Measurements from ENCODE around the gene PAXX. TPM values are rescaled to one million over a fixed set of nuclear protein-coding genes. Genes with fewer than 3 reads are reported as not detected.

The PAXX gene
- total RNA-seq, 1 donor from 2014 or later, result 87.8 TPM

- H3K4me1 Mint-ChIP-seq, result peaks cover 9% of the 10 kb centered on the region
- peaks cover 2% of the 10 kb centered on the region for H3K27me3 Mint-ChIP-seq
- H3K4me3 Mint-ChIP-seq, result no peak overlapping the region
- H3K9me3 Mint-ChIP-seq, result no peaks in the 10 kb centered on the region
- H3K36me3 Mint-ChIP-seq (ENCODE audit: low read depth), result no peaks in the 10 kb centered on the region
- H3K27ac Mint-ChIP-seq, result no peak overlapping the region
- no peak for DNase-seq
- intact Hi-C loops (cut with micrococcal nuclease), result no loop called here
Observed at GRCh38 chr9:137023157-137023556, 30.9 kb downstream of the PAXX start.

- no peaks in the 10 kb centered on the region for H3K36me3 Mint-ChIP-seq (ENCODE audit: low read depth)
- H3K9me3 Mint-ChIP-seq, result no peaks in the 10 kb centered on the region
- no peak overlapping the region for H3K4me3 Mint-ChIP-seq
- no peak for DNase-seq
- no peak overlapping the region for H3K27ac Mint-ChIP-seq
- H3K4me1 Mint-ChIP-seq, result peaks cover 9% of the 10 kb centered on the region
- intact Hi-C loops (cut with micrococcal nuclease), result no loop called here
- peaks cover 2% of the 10 kb centered on the region for H3K27me3 Mint-ChIP-seq
Observed at GRCh38 chr9:137023583-137023991, 31.4 kb downstream of the PAXX start.

- Mint-ChIP-seq H3K27ac (no peak overlapping the region), H3K4me3 (no peak overlapping the region), H3K9me3 (no peaks in the 10 kb centered on the region), H3K27me3 (peaks cover 2% of the 10 kb centered on the region), H3K4me1 (peaks cover 23% of the 10 kb centered on the region), H3K36me3 (ENCODE audit: low read depth) (no peaks in the 10 kb centered on the region)
- DNase-seq, result no peak
- intact Hi-C loops (cut with micrococcal nuclease), result no loop called here
Observed at GRCh38 chr9:137025517-137025966, 33.3 kb downstream of the PAXX start.

GRCh38 chr9:137026384-137026783, 34.2 kb downstream of the PAXX start:
- H3K27me3 Mint-ChIP-seq, result peaks cover 2% of the 10 kb centered on the region
- no peaks in the 10 kb centered on the region for H3K9me3 Mint-ChIP-seq
- DNase-seq, result no peak
- H3K4me3 Mint-ChIP-seq, result no peak overlapping the region
- no peak overlapping the region for H3K27ac Mint-ChIP-seq
- no peaks in the 10 kb centered on the region for H3K36me3 Mint-ChIP-seq (ENCODE audit: low read depth)
- H3K4me1 Mint-ChIP-seq, result peaks cover 27% of the 10 kb centered on the region
- intact Hi-C loops (cut with micrococcal nuclease), result no loop called here

- DNase-seq, result peak; percentile 65
- Mint-ChIP-seq H3K27ac (peak overlapping the region; percentile 78), H3K4me3 (peak overlapping the region; percentile 81), H3K4me1 (peaks cover 29% of the 10 kb centered on the region), H3K27me3 (peaks cover 2% of the 10 kb centered on the region), H3K9me3 (no peaks in the 10 kb centered on the region), H3K36me3 (ENCODE audit: low read depth) (no peaks in the 10 kb centered on the region)
- intact Hi-C loops (cut with micrococcal nuclease), result no loop called here
Observed at GRCh38 chr9:137026828-137027227, 34.6 kb downstream of the PAXX start.

- intact Hi-C loops (cut with micrococcal nuclease), result loop anchor here (2.0 kb wide), 1 partner anchor 37 kb away; no protein-coding TSS in a partner anchor
- no peak for DNase-seq
- peak within 1 kb of the TSS; percentile 81 for H3K4me3 Mint-ChIP-seq
- H3K36me3 Mint-ChIP-seq (ENCODE audit: low read depth), result no peaks in the 10 kb centered on the region
- peaks cover 31% of the 10 kb centered on the region for H3K4me1 Mint-ChIP-seq
- H3K9me3 Mint-ChIP-seq, result no peaks in the 10 kb centered on the region
- H3K27me3 Mint-ChIP-seq, result peaks cover 2% of the 10 kb centered on the region
- H3K27ac Mint-ChIP-seq, result peak within 1 kb of the TSS; percentile 78
Observed at GRCh38 chr9:137027369-137028262, 35.4 kb downstream of the PAXX start, which contains the start of gene ABCA2. Gene ABCA2, minus strand, starts transcription at chr9:137028237. Its CDS starts 97 bp downstream, at chr9:137028140.

- no peaks in the 10 kb centered on the region for H3K9me3 Mint-ChIP-seq
- H3K27me3 Mint-ChIP-seq, result peaks cover 3% of the 10 kb centered on the region
- intact Hi-C loops (cut with micrococcal nuclease), result loop anchor here (2.0 kb wide), 1 partner anchor 36 kb away; no protein-coding TSS in a partner anchor
- H3K36me3 Mint-ChIP-seq (ENCODE audit: low read depth), result no peaks in the 10 kb centered on the region
- peak overlapping the region; percentile 67 for H3K27ac Mint-ChIP-seq
- H3K4me1 Mint-ChIP-seq, result peaks cover 34% of the 10 kb centered on the region
- peak; percentile 93 for DNase-seq
- peak overlapping the region; percentile 77 for H3K4me3 Mint-ChIP-seq
Observed at GRCh38 chr9:137028263-137029057, 36.2 kb downstream of the PAXX start.

- intact Hi-C loops (cut with micrococcal nuclease), result loop anchor here (2.0 kb wide), 1 partner anchor 36 kb away; no protein-coding TSS in a partner anchor
- peak overlapping the region; percentile 67 for H3K27ac Mint-ChIP-seq
- DNase-seq, result peak; percentile 92
- peaks cover 37% of the 10 kb centered on the region for H3K4me1 Mint-ChIP-seq
- peak overlapping the region; percentile 77 for H3K4me3 Mint-ChIP-seq
- H3K9me3 Mint-ChIP-seq, result no peaks in the 10 kb centered on the region
- H3K27me3 Mint-ChIP-seq, result peaks cover 3% of the 10 kb centered on the region
- no peaks in the 10 kb centered on the region for H3K36me3 Mint-ChIP-seq (ENCODE audit: low read depth)
Observed at GRCh38 chr9:137029058-137029936, 37.1 kb downstream of the PAXX start.

- no peaks in the 10 kb centered on the region for H3K36me3 Mint-ChIP-seq (ENCODE audit: low read depth)
- no peaks in the 10 kb centered on the region for H3K9me3 Mint-ChIP-seq
- intact Hi-C loops (cut with micrococcal nuclease), result no loop called here
- peaks cover 44% of the 10 kb centered on the region for H3K4me1 Mint-ChIP-seq
- DNase-seq, result no peak
- H3K27ac Mint-ChIP-seq, result peak overlapping the region; percentile 29
- peak overlapping the region; percentile 49 for H3K4me3 Mint-ChIP-seq
- H3K27me3 Mint-ChIP-seq, result peaks cover 3% of the 10 kb centered on the region
Observed at GRCh38 chr9:137030006-137030405, 37.8 kb downstream of the PAXX start.

GRCh38 chr9:137030538-137031527, 38.6 kb downstream of the PAXX start:
- peak; percentile 74 for DNase-seq
- Mint-ChIP-seq H3K27me3 (peaks cover 3% of the 10 kb centered on the region), H3K4me3 (peak overlapping the region; percentile 49), H3K36me3 (ENCODE audit: low read depth) (no peaks in the 10 kb centered on the region), H3K27ac (peak overlapping the region; percentile 29), H3K4me1 (peaks cover 47% of the 10 kb centered on the region), H3K9me3 (no peaks in the 10 kb centered on the region)
- intact Hi-C loops (cut with micrococcal nuclease), result no loop called here

GRCh38 chr9:137031904-137032640, 39.9 kb downstream of the PAXX start, which contains the start of gene FUT7:
Gene FUT7, minus strand, starts transcription at chr9:137032088. Its CDS starts 97 bp downstream, at chr9:137031991.
- no peak within 1 kb of the TSS for H3K27ac Mint-ChIP-seq
- DNase-seq, result peak; percentile 69
- no peaks in the 10 kb centered on the region for H3K9me3 Mint-ChIP-seq
- no peaks in the 10 kb centered on the region for H3K36me3 Mint-ChIP-seq (ENCODE audit: low read depth)
- H3K4me3 Mint-ChIP-seq, result peak within 1 kb of the TSS; percentile 19
- H3K27me3 Mint-ChIP-seq, result peaks cover 3% of the 10 kb centered on the region
- intact Hi-C loops (cut with micrococcal nuclease), result no loop called here
- H3K4me1 Mint-ChIP-seq, result peaks cover 44% of the 10 kb centered on the region

GRCh38 chr9:137032858-137033257, 40.6 kb downstream of the PAXX start:
- intact Hi-C loops (cut with micrococcal nuclease), result no loop called here
- Mint-ChIP-seq H3K27ac (no peak overlapping the region), H3K4me1 (peaks cover 41% of the 10 kb centered on the region), H3K36me3 (ENCODE audit: low read depth) (no peaks in the 10 kb centered on the region), H3K4me3 (no peak overlapping the region), H3K9me3 (no peaks in the 10 kb centered on the region), H3K27me3 (peaks cover 2% of the 10 kb centered on the region)
- no peak for DNase-seq

All from activated CD4-positive, alpha-beta T cell treated with anti-CD3 and anti-CD28 coated beads, Interleukin-2, amount 10 ng/mL, durations not matched to agents 24 days and 14 days (primary cell).